HEK293 (cell line): ENCODE results near the gene NATD1.

ENCODE experiments used
- SETDB1 ChIP-seq: IDR thresholded peaks from one replicate; pipeline ENCODE4 v1.6.1; 2017; ENCODE audit warnings: mild to moderate bottlenecking, low read length, moderate library complexity, mixed read lengths; ENCODE audit not compliant: insufficient read length
- YY1 ChIP-seq: fragments of 450-650 bp; formaldehyde crosslinking; IDR thresholded peaks from 2 replicates; pipeline ENCODE4 v1.5.1; 2018; ENCODE audit warnings: missing biosample characterization, missing genetic modification characterization
- ZEB2 ChIP-seq: fragments of 450-650 bp; formaldehyde crosslinking; IDR thresholded peaks from 2 replicates; pipeline ENCODE4 v1.5.1; 2016; ENCODE audit warnings: missing biosample characterization, missing genetic modification characterization
- ZIC2 ChIP-seq: fragments of 450-650 bp; formaldehyde crosslinking; IDR thresholded peaks from 2 replicates; pipeline ENCODE4 v1.5.1; 2016; ENCODE audit warnings: missing biosample characterization, missing genetic modification characterization
- ZNF24 ChIP-seq: fragments of 450-650 bp; formaldehyde crosslinking; IDR thresholded peaks from 2 replicates; pipeline ENCODE4 v1.5.1; 2016; ENCODE audit warnings: missing biosample characterization, missing genetic modification characterization
- ZNF248 ChIP-seq: fragments of 450-650 bp; formaldehyde crosslinking; IDR thresholded peaks from 2 replicates; pipeline ENCODE4 v1.5.1; 2017; ENCODE audit warnings: missing biosample characterization, missing genetic modification characterization
- ZNF707 ChIP-seq: fragments of 450-650 bp; formaldehyde crosslinking; IDR thresholded peaks from 2 replicates; pipeline ENCODE4 v1.5.1; 2016; ENCODE audit warnings: missing biosample characterization, missing genetic modification characterization
- TF ChIP-seq, protein P1 (sequence below): fragments of 450-650 bp; formaldehyde crosslinking; IDR thresholded peaks from 2 replicates; pipeline ENCODE4 v1.5.1; 2016; ENCODE audit warnings: missing biosample characterization, missing genetic modification characterization
- TF ChIP-seq, protein P2 (sequence below): fragments of 450-650 bp; formaldehyde crosslinking; IDR thresholded peaks from 2 replicates; pipeline ENCODE4 v1.5.1; 2016; ENCODE audit warnings: missing biosample characterization, missing genetic modification characterization
- TF ChIP-seq, protein P3 (sequence below): fragments of 450-650 bp; formaldehyde crosslinking; IDR thresholded peaks from 2 replicates; pipeline ENCODE4 v1.5.1; 2016; ENCODE audit warnings: missing biosample characterization, missing genetic modification characterization
- TF ChIP-seq, protein P4 (sequence below): sonication (generic); formaldehyde crosslinking; IDR thresholded peaks from 2 replicates; pipeline ENCODE4 v1.8.1; 2022; ENCODE audit warnings: mild to moderate bottlenecking, moderate library complexity, missing genetic modification reagents

DNA sequence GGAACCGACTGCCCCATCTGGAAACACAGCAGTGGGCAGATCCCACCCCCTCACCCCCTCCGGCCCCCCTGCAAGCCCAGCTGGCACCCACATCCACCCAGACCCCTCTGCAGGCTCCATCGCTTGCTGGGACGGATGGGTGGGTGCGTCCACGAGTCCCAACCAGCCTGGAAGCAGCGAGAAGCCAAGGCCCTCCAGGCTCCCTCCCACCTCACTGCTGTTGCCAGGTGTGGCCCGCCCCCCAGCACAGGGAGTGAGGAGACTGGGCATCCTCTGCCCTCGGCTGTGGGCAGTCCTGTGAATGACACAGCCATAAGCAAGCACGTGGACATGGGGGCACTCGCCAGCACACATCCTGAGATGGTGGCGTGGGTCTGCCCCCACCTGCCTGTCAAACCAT is 50.7 kb downstream of the NATD1 start:
- TF ChIP-seq, protein P1, sequence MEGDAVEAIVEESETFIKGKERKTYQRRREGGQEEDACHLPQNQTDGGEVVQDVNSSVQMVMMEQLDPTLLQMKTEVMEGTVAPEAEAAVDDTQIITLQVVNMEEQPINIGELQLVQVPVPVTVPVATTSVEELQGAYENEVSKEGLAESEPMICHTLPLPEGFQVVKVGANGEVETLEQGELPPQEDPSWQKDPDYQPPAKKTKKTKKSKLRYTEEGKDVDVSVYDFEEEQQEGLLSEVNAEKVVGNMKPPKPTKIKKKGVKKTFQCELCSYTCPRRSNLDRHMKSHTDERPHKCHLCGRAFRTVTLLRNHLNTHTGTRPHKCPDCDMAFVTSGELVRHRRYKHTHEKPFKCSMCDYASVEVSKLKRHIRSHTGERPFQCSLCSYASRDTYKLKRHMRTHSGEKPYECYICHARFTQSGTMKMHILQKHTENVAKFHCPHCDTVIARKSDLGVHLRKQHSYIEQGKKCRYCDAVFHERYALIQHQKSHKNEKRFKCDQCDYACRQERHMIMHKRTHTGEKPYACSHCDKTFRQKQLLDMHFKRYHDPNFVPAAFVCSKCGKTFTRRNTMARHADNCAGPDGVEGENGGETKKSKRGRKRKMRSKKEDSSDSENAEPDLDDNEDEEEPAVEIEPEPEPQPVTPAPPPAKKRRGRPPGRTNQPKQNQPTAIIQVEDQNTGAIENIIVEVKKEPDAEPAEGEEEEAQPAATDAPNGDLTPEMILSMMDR, result no peak
- TF ChIP-seq YY1 (tag by site-specific recombination), result no peak
- TF ChIP-seq, protein P2, sequence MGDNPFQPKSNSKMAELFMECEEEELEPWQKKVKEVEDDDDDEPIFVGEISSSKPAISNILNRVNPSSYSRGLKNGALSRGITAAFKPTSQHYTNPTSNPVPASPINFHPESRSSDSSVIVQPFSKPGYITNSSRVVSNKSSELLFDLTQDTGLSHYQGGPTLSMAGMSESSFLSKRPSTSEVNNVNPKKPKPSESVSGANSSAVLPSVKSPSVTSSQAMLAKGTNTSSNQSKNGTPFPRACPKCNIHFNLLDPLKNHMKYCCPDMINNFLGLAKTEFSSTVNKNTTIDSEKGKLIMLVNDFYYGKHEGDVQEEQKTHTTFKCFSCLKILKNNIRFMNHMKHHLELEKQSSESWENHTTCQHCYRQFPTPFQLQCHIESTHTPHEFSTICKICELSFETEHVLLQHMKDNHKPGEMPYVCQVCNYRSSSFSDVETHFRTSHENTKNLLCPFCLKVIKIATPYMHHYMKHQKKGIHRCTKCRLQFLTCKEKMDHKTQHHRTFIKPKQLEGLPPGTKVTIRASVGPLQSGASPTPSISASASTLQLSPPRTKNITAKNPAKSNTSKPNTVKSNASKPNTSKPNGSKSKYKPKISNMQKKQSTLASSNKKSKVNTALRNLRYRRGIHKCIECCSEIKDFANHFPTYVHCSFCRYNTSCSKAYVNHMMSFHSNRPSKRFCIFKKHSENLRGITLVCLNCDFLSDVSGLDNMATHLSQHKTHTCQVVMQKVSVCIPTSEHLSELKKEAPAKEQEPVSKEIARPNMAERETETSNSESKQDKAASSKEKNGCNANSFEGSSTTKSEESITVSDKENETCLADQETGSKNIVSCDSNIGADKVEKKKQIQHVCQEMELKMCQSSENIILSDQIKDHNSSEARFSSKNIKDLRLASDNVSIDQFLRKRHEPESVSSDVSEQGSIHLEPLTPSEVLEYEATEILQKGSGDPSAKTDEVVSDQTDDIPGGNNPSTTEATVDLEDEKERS (tag by site-specific recombination), result no peak
- TF ChIP-seq, protein P3, sequence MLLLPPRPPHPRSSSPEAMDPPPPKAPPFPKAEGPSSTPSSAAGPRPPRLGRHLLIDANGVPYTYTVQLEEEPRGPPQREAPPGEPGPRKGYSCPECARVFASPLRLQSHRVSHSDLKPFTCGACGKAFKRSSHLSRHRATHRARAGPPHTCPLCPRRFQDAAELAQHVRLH (tag by site-specific recombination), result no peak
- TF ChIP-seq ZNF707 (tag by site-specific recombination), result no peak
- TF ChIP-seq, protein P4, sequence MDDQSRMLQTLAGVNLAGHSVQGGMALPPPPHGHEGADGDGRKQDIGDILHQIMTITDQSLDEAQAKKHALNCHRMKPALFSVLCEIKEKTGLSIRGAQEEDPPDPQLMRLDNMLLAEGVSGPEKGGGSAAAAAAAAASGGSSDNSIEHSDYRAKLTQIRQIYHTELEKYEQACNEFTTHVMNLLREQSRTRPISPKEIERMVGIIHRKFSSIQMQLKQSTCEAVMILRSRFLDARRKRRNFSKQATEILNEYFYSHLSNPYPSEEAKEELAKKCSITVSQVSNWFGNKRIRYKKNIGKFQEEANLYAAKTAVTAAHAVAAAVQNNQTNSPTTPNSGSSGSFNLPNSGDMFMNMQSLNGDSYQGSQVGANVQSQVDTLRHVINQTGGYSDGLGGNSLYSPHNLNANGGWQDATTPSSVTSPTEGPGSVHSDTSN (CRISPR knock-in tag), result no peak
- TF ChIP-seq ZNF248, result no peak
- no peak for TF ChIP-seq ZEB2 (tag by site-specific recombination)
- TF ChIP-seq ZNF24 (tag by site-specific recombination), result no peak
- no peak for TF ChIP-seq ZIC2 (tag by site-specific recombination)
- TF ChIP-seq SETDB1, result no peak
